Fibroblast of villous mesenchyme (primary cell): Measurements from ENCODE around the gene VAV3. TPM values are rescaled to one million over a fixed set of nuclear protein-coding genes. Genes with fewer than 3 reads are reported as not detected.

Experiments used
- DNase-seq: peaks from one replicate; pipeline ENCODE4 v3.0.0-alpha.2; 2010; ENCODE audit warnings: low read depth
- H3K4me3 ChIP-seq: 2 replicates; pipeline ENCODE4 v1.5.1; 2011; ENCODE audit warnings: low read depth, mild to moderate bottlenecking, low read length
- CTCF ChIP-seq: IDR thresholded peaks from 2 replicates; pipeline ENCODE4 v1.5.1; 2012; ENCODE audit warnings: low read depth, mild to moderate bottlenecking, low read length; ENCODE audit not compliant: insufficient read depth
- total RNA-seq: library from RNA; depleted of rRNA; stranded (reverse); fragments of >200 nt; gene quantifications from 2 replicates; pipeline ENCODE4 v1.2.3, GENCODE V29; 2012

VAV3 gene
- total RNA-seq, 1 donor: 0.43 TPM

GRCh38 chr1:107930292-107930691 lies 34.7 kb downstream of the VAV3 start:
- no peak for DNase-seq
- TF ChIP-seq CTCF: no peak
- no peak overlapping the region for H3K4me3 ChIP-seq

DNA sequence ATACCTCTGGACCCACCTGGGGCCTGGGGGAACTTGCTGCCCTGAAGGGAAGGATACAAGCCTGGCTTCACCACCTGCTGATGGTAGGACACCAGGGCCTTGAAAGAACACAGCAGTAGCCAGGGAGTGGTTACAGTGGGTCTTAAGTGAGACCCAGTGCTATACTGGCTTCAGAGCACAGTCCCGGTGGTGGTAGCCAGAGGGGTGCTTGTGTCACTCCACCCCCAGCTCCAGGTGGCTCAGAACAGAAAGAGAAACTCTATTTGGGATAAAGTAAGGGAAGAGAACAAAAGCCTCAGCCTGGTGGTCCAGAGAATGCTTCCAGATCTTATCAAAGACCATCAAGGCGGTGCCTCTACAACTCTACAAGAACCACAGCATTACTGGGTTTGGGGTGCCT lies 37.2 kb downstream of the VAV3 start:
- no peak for DNase-seq
- TF ChIP-seq CTCF: no peak

GRCh38 chr1:107926436-107927080 lies 38.4 kb downstream of the VAV3 start:
- no peak for TF ChIP-seq CTCF
- no peak overlapping the region for H3K4me3 ChIP-seq
- peak; percentile 6 for DNase-seq

More for the DNA sequence above, 37.2 kb downstream of the VAV3 start:
- H3K4me3 ChIP-seq: no peak overlapping the region

GRCh38 chr1:107925565-107925964 lies 39.4 kb downstream of the VAV3 start:
- no peak for TF ChIP-seq CTCF
- DNase-seq: no peak
- no peak overlapping the region for H3K4me3 ChIP-seq

- no peak for DNase-seq
- H3K4me3 ChIP-seq: no peak overlapping the region
- TF ChIP-seq CTCF: no peak
These were observed 44.0 kb downstream of the VAV3 start for GRCh38 chr1:107920999-107921398.

- no peak for DNase-seq
- TF ChIP-seq CTCF: no peak
- H3K4me3 ChIP-seq: no peak overlapping the region
These were observed 44.4 kb downstream of the VAV3 start for GRCh38 chr1:107920561-107920960.

DNA sequence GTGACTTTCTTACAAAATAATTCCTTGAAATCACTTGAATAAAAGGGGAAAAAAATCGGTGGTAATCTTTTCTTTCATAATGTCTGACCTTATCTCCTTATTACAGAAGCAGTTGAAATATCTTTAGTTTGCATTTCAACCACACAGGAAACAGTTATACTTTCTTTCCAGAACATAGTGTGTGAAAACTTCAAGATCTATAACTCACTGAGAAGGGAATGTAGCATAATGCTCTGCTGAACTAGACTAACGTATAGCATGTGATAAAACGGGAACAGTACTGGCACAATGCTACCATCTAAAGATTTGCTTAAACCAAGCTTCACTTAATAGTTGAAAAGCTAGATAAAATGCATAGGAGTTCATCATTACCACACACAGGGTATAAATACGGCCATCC lies 45.0 kb downstream of the VAV3 start:
- DNase-seq: no peak
- H3K4me3 ChIP-seq: no peak overlapping the region
- TF ChIP-seq CTCF: no peak
